ENCODE data around the gene SLC2A11. TPM values are rescaled to one million over a fixed set of nuclear protein-coding genes. Genes with fewer than 3 reads are reported as not detected.

Gene SLC2A11
- total and polyA plus RNA-seq, 9 of the 15 experiments (the other 6 are each of a cell fraction or from before 2014, with no cell fraction given) = 0.44 to 2.7 (median 2.1) TPM

GRCh38 chr22:23818541-23818940 is 39.1 kb upstream of the SLC2A11 start:
- no peaks in the 10 kb centered on the region for H3K27me3 ChIP-seq (ENCODE audit: control insufficient read depth in 2 of 2, insufficient read depth in 2 of 2, low read length in 2 of 2)
- H3K36me3 ChIP-seq (ENCODE audit: control insufficient read depth, insufficient read depth, low read length) = peaks cover 49% of the 10 kb centered on the region; the same call in 2 of the 3 replicates
- no peaks in the 10 kb centered on the region; a peak in 1 of 5 replicates for H3K4me1 ChIP-seq (replicated peaks in 1 of 2; ENCODE audit: control insufficient read depth in 2 of 2, insufficient read depth in 2 of 2, low read length in 2 of 2)
- intact Hi-C loops (cut with micrococcal nuclease) = no loop called here
- H3K4me2 ChIP-seq (ENCODE audit: insufficient read depth, low read length) = no peak overlapping the region
- no peaks in the 10 kb centered on the region for H3K9me1 ChIP-seq (ENCODE audit: control insufficient read depth, insufficient read depth, low read length)
- H4K20me1 ChIP-seq (replicated peaks; ENCODE audit: control insufficient read depth, insufficient read depth, low read length) = no peaks in the 10 kb centered on the region
- DNase-seq (ENCODE audit: extremely low read depth in 1 of 4, low spot score in 3 of 4) = no peak
- no peaks in the 10 kb centered on the region for H3K9me3 ChIP-seq (replicated peaks; ENCODE audit: control insufficient read depth, insufficient read depth, low read depth, low read length)
- ChIA-PET CTCF (ENCODE audit: low intra/inter-chr PET ratio) (no interaction called here), POLR2A (no interaction called here)
- no peak overlapping the region for H3K27ac ChIP-seq (ENCODE audit: extremely low read depth, low read depth, low read length)
- H3K4me3 ChIP-seq = no peak overlapping the region
- no peak overlapping the region for H2AFZ ChIP-seq (ENCODE audit: low read depth, low read length)
- FAIRE-seq = no peak
- BruUV-seq (replicated peaks) = no TSS peak
- WGBS (ENCODE audit: insufficient coverage, low coverage, missing lambda C conversion rate) = 83% methylated on average over 1 of the region's 2 CpGs
- in situ Hi-C loops (cut with MboI) = no loop called here
- no peaks in the 10 kb centered on the region for H3K79me2 ChIP-seq (ENCODE audit: control insufficient read depth, insufficient read depth, low read length)
- no peak for ATAC-seq
- H3K9ac ChIP-seq (ENCODE audit: insufficient read depth in 1 of 2, low read depth in 2 of 2, low read length in 2 of 2) = no peak overlapping the region
- TF ChIP-seq CC2D1A (IDR thresholded peaks at IDR 0.05) = no peak
- no peak for TF ChIP-seq ZNF76 (CRISPR knock-in tag; IDR thresholded peaks at IDR 0.05; ENCODE audit: borderline replicate concordance)
- no peak for TF ChIP-seq FOXJ3 (CRISPR knock-in tag; IDR thresholded peaks at IDR 0.05)
- no peak for TF ChIP-seq ZNF398 (CRISPR knock-in tag; IDR thresholded peaks at IDR 0.05)
- TF ChIP-seq FOXM1 (IDR thresholded peaks at IDR 0.05; ENCODE audit: low read depth) = no peak
- no peak for TF ChIP-seq FOXM1 (CRISPR knock-in tag; IDR thresholded peaks at IDR 0.05; ENCODE audit: low read depth)
- no peak for TF ChIP-seq HDAC1 (IDR thresholded peaks at IDR 0.05)
- no peak for TF ChIP-seq ZKSCAN8 (CRISPR knock-in tag; IDR thresholded peaks at IDR 0.05)
- TF ChIP-seq E2F8 (IDR thresholded peaks at IDR 0.05; ENCODE audit: low read depth, partially characterized antibody) = no peak
- no peak for TF ChIP-seq ZNF583 (CRISPR knock-in tag; IDR thresholded peaks at IDR 0.05)
- TF ChIP-seq ZFPM2 (CRISPR knock-in tag; IDR thresholded peaks at IDR 0.05) = no peak
- no peak for TF ChIP-seq NONO (IDR thresholded peaks at IDR 0.05; ENCODE audit: low read depth in 2 of 2, low read length in 1 of 2)
- no peak for TF ChIP-seq ELF1 (tag; IDR thresholded peaks at IDR 0.05)
- TF ChIP-seq SMARCA4 (IDR thresholded peaks at IDR 0.05) = no peak
- TF ChIP-seq ZNF24 (IDR thresholded peaks at IDR 0.05) = no peak
- no peak for TF ChIP-seq SMARCB1 (IDR thresholded peaks at IDR 0.05; ENCODE audit: insufficient read length, low read depth)
- TF ChIP-seq AFF4 (CRISPR knock-in tag; IDR thresholded peaks at IDR 0.05) = no peak
